WTC11 (cell line): ENCODE data around the gene PARD3B.

Source experiments
- CREM ChIP-seq: sonication (generic); formaldehyde crosslinking; IDR thresholded peaks from 2 replicates; pipeline ENCODE4 v1.8.1; 2022; ENCODE audit warnings: mild to moderate bottlenecking, missing genetic modification reagents, moderate library complexity
- ESRRA ChIP-seq: sonication (generic); formaldehyde crosslinking; IDR thresholded peaks from 2 replicates; pipeline ENCODE4 v1.8.1; 2022; ENCODE audit warnings: mild to moderate bottlenecking, missing genetic modification reagents, borderline replicate concordance
- ETV6 ChIP-seq: sonication (generic); formaldehyde crosslinking; IDR thresholded peaks from 2 replicates; pipeline ENCODE4 v1.8.1; 2022; ENCODE audit warnings: mild to moderate bottlenecking, missing genetic modification reagents
- PRRX2 ChIP-seq: fragments of 250-450 bp; sonication (Bioruptor Pico); IDR thresholded peaks from 2 replicates; pipeline ENCODE4 v1.8.0; 2021; ENCODE audit warnings: mild to moderate bottlenecking
- ZBTB21 ChIP-seq: sonication (generic); formaldehyde crosslinking; IDR thresholded peaks from 2 replicates; pipeline ENCODE4 v1.8.1; 2023; ENCODE audit warnings: mild to moderate bottlenecking, missing genetic modification reagents, borderline replicate concordance
- ZNF263 ChIP-seq: sonication (generic); formaldehyde crosslinking; IDR thresholded peaks from 2 replicates; pipeline ENCODE4 v1.8.1; 2022; ENCODE audit warnings: low read depth, mild to moderate bottlenecking, moderate library complexity, missing genetic modification reagents
- ZNF416 ChIP-seq: fragments of 250-450 bp; sonication (Bioruptor Pico); IDR thresholded peaks from 2 replicates; pipeline ENCODE4 v1.9.0; 2021; ENCODE audit warnings: mild to moderate bottlenecking, inconsistent platforms
- TF ChIP-seq, protein P1 (sequence below): sonication (generic); formaldehyde crosslinking; IDR thresholded peaks from 2 replicates; pipeline ENCODE4 v1.8.0; 2022; ENCODE audit warnings: mild to moderate bottlenecking, missing genetic modification reagents
- TF ChIP-seq, protein P2 (sequence below): sonication (generic); formaldehyde crosslinking; conservative IDR thresholded peaks from 2 replicates; pipeline ENCODE4 v1.8.1; 2022; ENCODE audit warnings: mild to moderate bottlenecking, missing genetic modification reagents
- TF ChIP-seq, protein P3 (sequence below): fragments of 200-600 bp; IDR thresholded peaks from 2 replicates; pipeline ENCODE4 v1.8.0; 2022; ENCODE audit warnings: antibody characterized with exemption

DNA sequence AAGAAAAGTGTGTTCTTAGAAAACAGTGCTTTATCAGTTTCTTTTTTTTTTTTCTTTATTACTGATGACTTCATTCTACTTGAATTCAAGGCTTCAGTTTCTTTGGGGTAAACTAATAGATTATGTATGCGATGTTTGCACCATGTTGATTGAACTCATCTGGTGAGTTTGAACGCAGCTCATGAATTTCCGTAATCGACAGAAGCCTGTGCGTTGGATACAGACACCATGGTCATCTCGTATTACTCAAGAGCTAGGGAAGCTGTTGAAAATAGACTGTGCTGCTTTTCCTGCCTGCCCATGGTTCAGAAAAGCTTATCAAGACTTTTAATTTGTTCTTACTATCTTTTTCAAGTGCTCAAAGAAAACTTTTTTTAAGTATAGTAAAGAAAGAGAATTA, 951.5 kb downstream of the PARD3B start:
- TF ChIP-seq ESRRA (CRISPR knock-in tag) = no peak
- TF ChIP-seq, protein P1, sequence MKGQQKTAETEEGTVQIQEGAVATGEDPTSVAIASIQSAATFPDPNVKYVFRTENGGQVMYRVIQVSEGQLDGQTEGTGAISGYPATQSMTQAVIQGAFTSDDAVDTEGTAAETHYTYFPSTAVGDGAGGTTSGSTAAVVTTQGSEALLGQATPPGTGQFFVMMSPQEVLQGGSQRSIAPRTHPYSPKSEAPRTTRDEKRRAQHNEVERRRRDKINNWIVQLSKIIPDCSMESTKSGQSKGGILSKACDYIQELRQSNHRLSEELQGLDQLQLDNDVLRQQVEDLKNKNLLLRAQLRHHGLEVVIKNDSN (CRISPR knock-in tag) = no peak
- TF ChIP-seq PRRX2 (CRISPR knock-in tag) = no peak
- TF ChIP-seq ZNF416 (CRISPR knock-in tag) = no peak
- no peak for TF ChIP-seq CREM
- TF ChIP-seq, protein P2, sequence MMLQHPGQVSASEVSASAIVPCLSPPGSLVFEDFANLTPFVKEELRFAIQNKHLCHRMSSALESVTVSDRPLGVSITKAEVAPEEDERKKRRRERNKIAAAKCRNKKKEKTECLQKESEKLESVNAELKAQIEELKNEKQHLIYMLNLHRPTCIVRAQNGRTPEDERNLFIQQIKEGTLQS (CRISPR knock-in tag) = no peak
- TF ChIP-seq, protein P3, sequence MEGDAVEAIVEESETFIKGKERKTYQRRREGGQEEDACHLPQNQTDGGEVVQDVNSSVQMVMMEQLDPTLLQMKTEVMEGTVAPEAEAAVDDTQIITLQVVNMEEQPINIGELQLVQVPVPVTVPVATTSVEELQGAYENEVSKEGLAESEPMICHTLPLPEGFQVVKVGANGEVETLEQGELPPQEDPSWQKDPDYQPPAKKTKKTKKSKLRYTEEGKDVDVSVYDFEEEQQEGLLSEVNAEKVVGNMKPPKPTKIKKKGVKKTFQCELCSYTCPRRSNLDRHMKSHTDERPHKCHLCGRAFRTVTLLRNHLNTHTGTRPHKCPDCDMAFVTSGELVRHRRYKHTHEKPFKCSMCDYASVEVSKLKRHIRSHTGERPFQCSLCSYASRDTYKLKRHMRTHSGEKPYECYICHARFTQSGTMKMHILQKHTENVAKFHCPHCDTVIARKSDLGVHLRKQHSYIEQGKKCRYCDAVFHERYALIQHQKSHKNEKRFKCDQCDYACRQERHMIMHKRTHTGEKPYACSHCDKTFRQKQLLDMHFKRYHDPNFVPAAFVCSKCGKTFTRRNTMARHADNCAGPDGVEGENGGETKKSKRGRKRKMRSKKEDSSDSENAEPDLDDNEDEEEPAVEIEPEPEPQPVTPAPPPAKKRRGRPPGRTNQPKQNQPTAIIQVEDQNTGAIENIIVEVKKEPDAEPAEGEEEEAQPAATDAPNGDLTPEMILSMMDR = no peak
- TF ChIP-seq ZNF263 (CRISPR knock-in tag) = no peak
- TF ChIP-seq ZBTB21 (CRISPR knock-in tag) = no peak
- TF ChIP-seq ETV6 (CRISPR knock-in tag) = no peak
